PC-3 (cell line): Measurements from ENCODE around the gene EHBP1.

Source experiments
- EZH2 ChIP-seq: fragments of 300-600 bp; sonication (generic); IDR thresholded peaks from one replicate; pipeline ENCODE4 v1.6.1; 2017; ENCODE audit warnings: antibody characterized with exemption, mild to moderate bottlenecking, low read length; ENCODE audit not compliant: unreplicated experiment
- TF ChIP-seq, protein P1 (sequence below): fragments of 300-600 bp; sonication (generic); conservative IDR thresholded peaks from 2 replicates; pipeline ENCODE4 v1.5.1; 2017; ENCODE audit warnings: antibody characterized with exemption, low read depth, mild to moderate bottlenecking, low read length

GRCh38 chr2:62733546-62733945 lies 28.0 kb downstream of the EHBP1 start:
- TF ChIP-seq EZH2 = no peak
- TF ChIP-seq, protein P1, sequence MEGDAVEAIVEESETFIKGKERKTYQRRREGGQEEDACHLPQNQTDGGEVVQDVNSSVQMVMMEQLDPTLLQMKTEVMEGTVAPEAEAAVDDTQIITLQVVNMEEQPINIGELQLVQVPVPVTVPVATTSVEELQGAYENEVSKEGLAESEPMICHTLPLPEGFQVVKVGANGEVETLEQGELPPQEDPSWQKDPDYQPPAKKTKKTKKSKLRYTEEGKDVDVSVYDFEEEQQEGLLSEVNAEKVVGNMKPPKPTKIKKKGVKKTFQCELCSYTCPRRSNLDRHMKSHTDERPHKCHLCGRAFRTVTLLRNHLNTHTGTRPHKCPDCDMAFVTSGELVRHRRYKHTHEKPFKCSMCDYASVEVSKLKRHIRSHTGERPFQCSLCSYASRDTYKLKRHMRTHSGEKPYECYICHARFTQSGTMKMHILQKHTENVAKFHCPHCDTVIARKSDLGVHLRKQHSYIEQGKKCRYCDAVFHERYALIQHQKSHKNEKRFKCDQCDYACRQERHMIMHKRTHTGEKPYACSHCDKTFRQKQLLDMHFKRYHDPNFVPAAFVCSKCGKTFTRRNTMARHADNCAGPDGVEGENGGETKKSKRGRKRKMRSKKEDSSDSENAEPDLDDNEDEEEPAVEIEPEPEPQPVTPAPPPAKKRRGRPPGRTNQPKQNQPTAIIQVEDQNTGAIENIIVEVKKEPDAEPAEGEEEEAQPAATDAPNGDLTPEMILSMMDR = no peak
